CD4-positive, alpha-beta memory T cell (primary cell): ENCODE results near the gene ERAP2. TPM values are rescaled to one million over a fixed set of nuclear protein-coding genes. Genes with fewer than 3 reads are reported as not detected.
A peak's percentile ranks its signal among the peaks of the same experiment; 100 is the strongest.

Source experiments
- CTCF ChIA-PET: fragments of 350-600 bp; sonication (Branson Sonifier 250); formaldehyde crosslinking; loops from one replicate; lab custom pipeline; 2021; ENCODE audit warnings: inconsistent platforms; ENCODE audit not compliant: partially characterized antibody; lab: Charles Lee
- POLR2A ChIA-PET: fragments of 350-600 bp; sonication (Branson Sonifier 250); formaldehyde crosslinking; loops from one replicate; lab custom pipeline; 2021; ENCODE audit not compliant: partially characterized antibody; lab: Charles Lee
- DNase-seq, 5 donors: peaks; one replicate each; pipeline versions ENCODE4 v3.0.0 to v3.0.0-alpha.2; 2020 to 2022; ENCODE audit warnings: mixed read lengths in 1 of 5
- H3K27ac ChIP-seq: one replicate; pipeline ENCODE4 v1.7.0; 2013; ENCODE audit warnings: low read depth, low read length
- H3K27me3 ChIP-seq: 2 replicates; pipeline ENCODE4 v1.7.0; 2013; ENCODE audit warnings: mild to moderate bottlenecking, low read length, moderate library complexity; ENCODE audit not compliant: insufficient read depth
- H3K36me3 ChIP-seq: 2 replicates; pipeline ENCODE4 v1.7.0; 2013; ENCODE audit warnings: mild to moderate bottlenecking, low read length, moderate library complexity; ENCODE audit not compliant: insufficient read depth
- H3K4me1 ChIP-seq: 2 replicates; pipeline ENCODE4 v1.7.0; 2013; ENCODE audit warnings: mild to moderate bottlenecking, low read length, moderate library complexity; ENCODE audit not compliant: insufficient read depth
- H3K4me3 ChIP-seq, 2 donors: one replicate each; pipeline ENCODE4 v1.7.0; 2013; ENCODE audit warnings: low read length in 2 of 2, mild to moderate bottlenecking in 1 of 2
- H3K9me3 ChIP-seq, 2 donors: one replicate each; pipeline ENCODE4 v1.7.0; 2013; ENCODE audit warnings: low read length in 2 of 2, control low read depth in 1 of 2; ENCODE audit not compliant: control insufficient read depth in 1 of 2
- H3K27ac Mint-ChIP-seq, 7 donors: one replicate each; pipeline ENCODE4 v1.8.0; 2020 to 2021; ENCODE audit warnings: mixed read lengths in 7 of 7, mild to moderate bottlenecking in 6 of 7, inconsistent platforms in 3 of 7, moderate library complexity in 3 of 7
- H3K27me3 Mint-ChIP-seq, 2 donors: one replicate each; pipeline ENCODE4 v1.8.0; 2020 to 2021; ENCODE audit warnings: mixed read lengths in 2 of 2
- H3K36me3 Mint-ChIP-seq, 2 donors: one replicate each; pipeline ENCODE4 v1.8.0; 2020 to 2021; ENCODE audit warnings: mixed read lengths in 2 of 2, inconsistent platforms in 1 of 2, mild to moderate bottlenecking in 1 of 2
- H3K4me1 Mint-ChIP-seq, 4 donors: one replicate each; pipeline ENCODE4 v1.8.0; 2020 to 2021; ENCODE audit warnings: mixed read lengths in 4 of 4, mild to moderate bottlenecking in 1 of 4
- H3K4me3 Mint-ChIP-seq, 8 donors: one replicate each; pipeline ENCODE4 v1.8.0; 2020 to 2021; ENCODE audit warnings: mixed read lengths in 8 of 8, mild to moderate bottlenecking in 7 of 8, moderate library complexity in 6 of 8, inconsistent platforms in 3 of 8
- H3K9me3 Mint-ChIP-seq, 8 donors: one replicate each; pipeline ENCODE4 v1.8.0; 2020 to 2021; ENCODE audit warnings: mixed read lengths in 8 of 8, mild to moderate bottlenecking in 5 of 8, inconsistent platforms in 3 of 8, moderate library complexity in 1 of 8
- intact Hi-C: fragments of 100-400 bp; cut with micrococcal nuclease; formaldehyde crosslinking; loops from one replicate; pipeline ENCODE4 v1.15.1; 2023
- polyA plus RNA-seq, 2 donors: library from polyadenylated mRNA; unstranded; fragments of 300-500 nt; fragmentation: Illumina TruSeq; gene quantifications; one replicate each; pipeline ENCODE4 v1.2.3, GENCODE V29; 2021
- total RNA-seq, 2 experiments: library from RNA; stranded (reverse); gene quantifications; one replicate each; pipeline ENCODE4 v1.2.3, GENCODE V29; 2021

Gene ERAP2
- total and polyA plus RNA-seq, 4 experiments from 2014 or later: 4.7 to 112 (median 109) TPM

- intact Hi-C loops: loop anchor here (1.0 kb wide), 1 partner anchor 11 kb away; no protein-coding TSS in a partner anchor
- H3K27ac Mint-ChIP-seq: peak overlapping the region; percentile 47 to 89 (median 72)
- no peaks in the 10 kb centered on the region for H3K27me3 Mint-ChIP-seq
- H3K4me1 ChIP-seq: peaks cover 90% of the 10 kb centered on the region
- peak overlapping the region; percentile 28 for H3K27ac ChIP-seq
- H3K9me3 Mint-ChIP-seq: no peaks in the 10 kb centered on the region
- ChIA-PET POLR2A (interaction anchor here (1.1 to 1.5 kb wide), 2 partner anchors 13 to 56 kb away, joined by 4 read pairs; partner anchors contain the start of gene LNPEP), CTCF (interaction anchor here (2.9 to 13.1 kb wide), 2 partner anchors 12 to 282 kb away, joined by 21 to 88 read pairs; no protein-coding TSS in a partner anchor)
- peaks cover 58 to 69% of the 10 kb centered on the region in 2 donors for H3K36me3 Mint-ChIP-seq
- no peak for DNase-seq
- peak overlapping the region in 1 of 2 donors; percentile 26 for H3K4me3 ChIP-seq
- H3K4me1 Mint-ChIP-seq: peaks cover 60 to 85% (median 72%) of the 10 kb centered on the region in 4 donors
- H3K9me3 ChIP-seq: no peaks in the 10 kb centered on the region
- H3K4me3 Mint-ChIP-seq: peak overlapping the region; percentile 60 to 83 (median 76)
- H3K36me3 ChIP-seq: peaks cover 41% of the 10 kb centered on the region
- no peaks in the 10 kb centered on the region for H3K27me3 ChIP-seq
Observed at GRCh38 chr5:96880444-96881164, 4.3 kb downstream of the ERAP2 start.

GRCh38 chr5:96881511-96882115 is 5.3 kb downstream of the ERAP2 start:
- CTCF ChIA-PET: interaction anchor here (2.9 to 13.1 kb wide), 2 partner anchors 13 to 281 kb away, joined by 21 to 88 read pairs; no protein-coding TSS in a partner anchor
- peaks cover 65 to 71% of the 10 kb centered on the region in 2 donors for H3K36me3 Mint-ChIP-seq
- H3K27ac ChIP-seq: peak overlapping the region; percentile 28

GRCh38 chr5:96883871-96884270 is 7.6 kb downstream of the ERAP2 start:
- H3K9me3 ChIP-seq: no peaks in the 10 kb centered on the region
- H3K27me3 ChIP-seq: no peaks in the 10 kb centered on the region
- Mint-ChIP-seq H3K27ac (peak overlapping the region; percentile 47 to 91 (median 86)), H3K36me3 (peaks cover 74 to 77% of the 10 kb centered on the region in 2 donors), H3K9me3 (no peaks in the 10 kb centered on the region), H3K27me3 (no peaks in the 10 kb centered on the region), H3K4me1 (peaks cover 62 to 85% (median 77%) of the 10 kb centered on the region in 4 donors), H3K4me3 (peak overlapping the region in 6 of 8 donors; percentile 46 to 80 (median 60))
- peaks cover 49% of the 10 kb centered on the region for H3K36me3 ChIP-seq
- CTCF ChIA-PET: interaction anchor here (1.3 to 13.1 kb wide), 3 partner anchors 14 to 278 kb away, joined by 3 to 88 read pairs (median 39); no protein-coding TSS in a partner anchor
- POLR2A ChIA-PET: interaction anchor here (1.3 to 3.1 kb wide), 6 partner anchors 10 to 76 kb away, joined by 3 to 13 read pairs (median 12); partner anchors contain the start of genes ERAP1 and LNPEP
- DNase-seq: no peak
- H3K4me1 ChIP-seq: peaks cover 79% of the 10 kb centered on the region
- no peak overlapping the region for H3K4me3 ChIP-seq
- H3K27ac ChIP-seq: no peak overlapping the region
- intact Hi-C loops: no loop called here

More at GRCh38 chr5:96881511-96882115, 5.3 kb downstream of the ERAP2 start:
- Mint-ChIP-seq H3K4me3 (peak overlapping the region; percentile 60 to 83 (median 76)), H3K27ac (peak overlapping the region; percentile 47 to 91 (median 82)), H3K4me1 (peaks cover 64 to 85% (median 77%) of the 10 kb centered on the region in 4 donors), H3K27me3 (no peaks in the 10 kb centered on the region), H3K9me3 (no peaks in the 10 kb centered on the region)
- H3K36me3 ChIP-seq: peaks cover 41% of the 10 kb centered on the region
- intact Hi-C loops: loop anchor here (1.0 kb wide), 1 partner anchor 12 kb away; no protein-coding TSS in a partner anchor
- POLR2A ChIA-PET: interaction anchor here (1.5 kb wide), 1 partner anchor 12 kb away, joined by 4 read pairs; no protein-coding TSS in a partner anchor
- H3K27me3 ChIP-seq: no peaks in the 10 kb centered on the region
- no peak overlapping the region for H3K4me3 ChIP-seq
- H3K9me3 ChIP-seq: no peaks in the 10 kb centered on the region
- DNase-seq: no peak
- peaks cover 94% of the 10 kb centered on the region for H3K4me1 ChIP-seq

GRCh38 chr5:96884995-96885394 is 8.7 kb downstream of the ERAP2 start:
- CTCF ChIA-PET: interaction anchor here (0.9 to 13.1 kb wide), 9 partner anchors 9 to 277 kb away, joined by 3 to 88 read pairs (median 5); partner anchors contain the start of genes ERAP1, ERAP2 and LNPEP
- intact Hi-C loops: no loop called here
- Histone ChIP-seq H3K36me3 (peaks cover 58% of the 10 kb centered on the region), H3K9me3 (no peaks in the 10 kb centered on the region), H3K27me3 (no peaks in the 10 kb centered on the region), H3K27ac (peak overlapping the region; percentile 43), H3K4me1 (peaks cover 68% of the 10 kb centered on the region), H3K4me3 (no peak overlapping the region)
- H3K4me1 Mint-ChIP-seq: peaks cover 60 to 82% (median 72%) of the 10 kb centered on the region in 4 donors
- POLR2A ChIA-PET: interaction anchor here (0.8 to 3.1 kb wide), 15 partner anchors 8 to 1063 kb away, joined by 3 to 37 read pairs (median 6); partner anchors contain the start of genes ERAP1, ERAP2, GLRX and LNPEP
- peak overlapping the region in 5 of 8 donors; percentile 5 to 85 (median 47) for H3K4me3 Mint-ChIP-seq
- H3K27ac Mint-ChIP-seq: peak overlapping the region; percentile 77 to 98 (median 96)
- no peak for DNase-seq
- H3K9me3 Mint-ChIP-seq: no peaks in the 10 kb centered on the region
- H3K36me3 Mint-ChIP-seq: peaks cover 78 to 81% of the 10 kb centered on the region in 2 donors
- no peaks in the 10 kb centered on the region for H3K27me3 Mint-ChIP-seq

- Mint-ChIP-seq H3K4me1 (peaks cover 53 to 75% (median 65%) of the 10 kb centered on the region in 4 donors), H3K36me3 (peaks cover 72 to 81% of the 10 kb centered on the region in 2 donors), H3K27me3 (no peaks in the 10 kb centered on the region), H3K9me3 (no peaks in the 10 kb centered on the region), H3K4me3 (peak overlapping the region; percentile 55 to 85 (median 70)), H3K27ac (peak overlapping the region; percentile 77 to 98 (median 96))
- peak overlapping the region; percentile 8 for H3K4me3 ChIP-seq
- peak; percentile 55 to 79 (median 69) for DNase-seq
- ChIA-PET CTCF (interaction anchor here (0.9 to 13.1 kb wide), 8 partner anchors 9 to 276 kb away, joined by 3 to 88 read pairs (median 5); partner anchors contain the start of genes ERAP1, ERAP2 and LNPEP), POLR2A (interaction anchor here (0.8 to 3.1 kb wide), 14 partner anchors 9 to 1063 kb away, joined by 3 to 37 read pairs (median 6); partner anchors contain the start of genes ERAP1, ERAP2, GLRX and LNPEP)
- peaks cover 58% of the 10 kb centered on the region for H3K36me3 ChIP-seq
- intact Hi-C loops: loop anchor here (1.0 kb wide), 1 partner anchor 9 kb away; the partner anchor contains the start of gene ERAP2
- H3K27me3 ChIP-seq: no peaks in the 10 kb centered on the region
- no peaks in the 10 kb centered on the region for H3K9me3 ChIP-seq
- H3K27ac ChIP-seq: peak overlapping the region; percentile 43
- peaks cover 61% of the 10 kb centered on the region for H3K4me1 ChIP-seq
Observed at GRCh38 chr5:96885518-96886338, 9.4 kb downstream of the ERAP2 start.

- Mint-ChIP-seq H3K9me3 (no peaks in the 10 kb centered on the region), H3K4me3 (peak overlapping the region in 1 of 8 donors; percentile 22), H3K4me1 (peaks cover 27 to 61% (median 43%) of the 10 kb centered on the region in 4 donors), H3K27me3 (no peaks in the 10 kb centered on the region), H3K36me3 (peaks cover 60 to 86% of the 10 kb centered on the region in 2 donors), H3K27ac (peak overlapping the region; percentile 14 to 84 (median 80))
- Histone ChIP-seq H3K27ac (no peak overlapping the region), H3K4me3 (no peak overlapping the region), H3K36me3 (peaks cover 72% of the 10 kb centered on the region), H3K4me1 (peaks cover 37% of the 10 kb centered on the region), H3K9me3 (no peaks in the 10 kb centered on the region), H3K27me3 (no peaks in the 10 kb centered on the region)
- peak in 1 of 5 donors; percentile 51 for DNase-seq
- intact Hi-C loops: no loop called here
- CTCF ChIA-PET: interaction anchor here (1.1 to 2.0 kb wide), 3 partner anchors 24 to 268 kb away, joined by 3 to 6 read pairs (median 4); no protein-coding TSS in a partner anchor
- POLR2A ChIA-PET: interaction anchor here (0.8 to 1.7 kb wide), 10 partner anchors 9 to 85 kb away, joined by 3 to 7 read pairs (median 4); partner anchors contain the start of genes ERAP1 and LNPEP
Observed at GRCh38 chr5:96893342-96893741, 17.0 kb downstream of the ERAP2 start.
